Testis (tissue), 3 donors: ENCODE measurements around the gene MRPL36. TPM values are rescaled to one million over a fixed set of nuclear protein-coding genes. Genes with fewer than 3 reads are reported as not detected.
A peak's percentile ranks its signal among the peaks of the same experiment; 100 is the strongest.

Experiments used
- DNase-seq: peaks from one replicate; pipeline ENCODE4 v3.0.0-alpha.2; 2019
- H3K27ac ChIP-seq, 2 donors: fragments of 200-600 bp; sonication (generic); one replicate each; pipeline ENCODE4 v1.5.1; 2019
- H3K27me3 ChIP-seq: fragments of 200-600 bp; sonication (generic); one replicate; pipeline ENCODE4 v1.5.1; 2019
- H3K36me3 ChIP-seq: fragments of 200-600 bp; sonication (generic); one replicate; pipeline ENCODE4 v1.5.1; 2017; ENCODE audit warnings: low read depth; ENCODE audit errors: missing control alignments
- H3K4me1 ChIP-seq: fragments of 200-600 bp; sonication (generic); one replicate; pipeline ENCODE4 v1.5.1; 2019
- H3K4me3 ChIP-seq, 2 donors: fragments of 200-600 bp; sonication (generic); one replicate each; pipeline ENCODE4 v1.5.1; 2017 to 2019
- H3K9me3 ChIP-seq: fragments of 200-600 bp; sonication (generic); one replicate; pipeline ENCODE4 v1.5.1; 2017
- POLR2A ChIP-seq: fragments of 450-650 bp; IDR thresholded peaks from one replicate; pipeline ENCODE4 v1.6.1; 2017; ENCODE audit warnings: antibody characterized with exemption, mild to moderate bottlenecking, moderate library complexity
- WGBS, 2 donors: methylation state at CpG; one replicate each; pipeline ENCODE4 v1.1.5; 2018; 5-methylcytosine and 5-hydroxymethylcytosine counted together
- intact Hi-C: fragments of 100-400 bp; cut with DNase I; formaldehyde crosslinking; loops from one replicate; pipeline ENCODE4 v1.15.1; 2023; ENCODE audit warnings: low total_unique reads
- polyA plus RNA-seq: library from polyadenylated mRNA; stranded (reverse); fragments of 350-450 nt; fragmentation: Illumina TruSeq; extraction: RNeasy Lipid Tissue Mini Kit (QIAGEN cat#74804); gene quantifications from one replicate; pipeline ENCODE4 v1.2.3, GENCODE V29; 2014; ENCODE audit warnings: low read depth, low replicate concordance; ENCODE audit not compliant: insufficient read depth
- total RNA-seq, 2 donors: library from RNA; depleted of rRNA; stranded (reverse); fragments of >200 nt; gene quantifications; one replicate each; pipeline ENCODE4 v1.2.3, GENCODE V29; 2016
- TF ChIP-seq, protein P1 (sequence below), 3 experiments: fragments of 450-650 bp in 2 of 3; fragments of 200-600 bp in 1 of 3; sonication (generic) in 1 of 3; IDR thresholded peaks; one replicate each; pipeline ENCODE4 v1.5.1; 2016 to 2019; ENCODE audit warnings: antibody characterized with exemption in 3 of 3, mild to moderate bottlenecking in 2 of 3, moderate library complexity in 1 of 3

Gene MRPL36
- total and polyA plus RNA-seq, 3 donors from 2014 or later, result 60.8 to 164 (median 101) TPM

DNA sequence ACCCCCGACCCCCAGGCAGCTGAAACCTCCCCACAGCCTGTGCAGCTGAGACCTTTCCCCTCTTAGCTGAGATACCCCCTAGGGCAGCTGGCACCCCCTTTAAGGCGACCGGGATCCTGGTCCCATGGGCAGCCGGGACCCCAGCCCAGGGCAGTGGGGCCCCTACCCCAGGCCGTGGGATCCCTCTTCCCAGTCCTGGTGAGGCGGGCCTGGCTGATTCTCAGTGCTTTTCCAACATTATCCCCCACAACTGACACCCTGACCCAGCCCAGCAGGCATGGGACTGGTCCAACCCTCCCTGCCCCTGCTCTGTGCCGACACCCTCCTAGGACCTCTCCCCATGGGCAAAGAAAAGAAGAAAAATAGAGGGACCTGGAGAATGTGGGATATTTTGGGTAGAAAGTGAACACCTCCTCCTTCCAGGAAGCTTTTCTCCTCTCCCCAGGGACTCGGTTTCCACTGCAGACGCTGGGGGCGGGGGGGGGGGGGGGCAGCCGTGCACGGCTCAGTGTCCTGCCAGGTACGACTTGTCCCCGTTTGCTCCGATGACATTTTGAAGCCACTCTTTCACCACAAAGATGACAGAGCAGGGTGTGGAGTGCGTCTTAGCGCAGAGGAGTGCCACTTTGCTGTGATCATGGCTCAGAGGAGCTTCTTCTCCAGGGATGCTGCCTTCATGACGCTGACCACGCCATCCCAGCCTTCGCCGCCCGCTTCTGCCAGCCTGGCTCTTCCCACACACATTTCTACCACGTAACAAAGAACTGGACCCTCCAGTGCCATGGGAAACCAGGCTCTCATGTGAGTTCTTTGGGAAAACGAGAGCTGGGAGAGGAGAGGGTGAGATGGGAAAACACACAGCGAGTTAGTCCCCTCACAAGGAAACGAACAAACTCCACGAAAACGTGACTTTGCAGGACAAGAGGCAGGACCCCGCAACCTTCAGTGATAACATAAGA, 47.5 kb downstream of the MRPL36 start:
- intact Hi-C loops, result no loop called here
- no peak for TF ChIP-seq POLR2A
- TF ChIP-seq, protein P1, sequence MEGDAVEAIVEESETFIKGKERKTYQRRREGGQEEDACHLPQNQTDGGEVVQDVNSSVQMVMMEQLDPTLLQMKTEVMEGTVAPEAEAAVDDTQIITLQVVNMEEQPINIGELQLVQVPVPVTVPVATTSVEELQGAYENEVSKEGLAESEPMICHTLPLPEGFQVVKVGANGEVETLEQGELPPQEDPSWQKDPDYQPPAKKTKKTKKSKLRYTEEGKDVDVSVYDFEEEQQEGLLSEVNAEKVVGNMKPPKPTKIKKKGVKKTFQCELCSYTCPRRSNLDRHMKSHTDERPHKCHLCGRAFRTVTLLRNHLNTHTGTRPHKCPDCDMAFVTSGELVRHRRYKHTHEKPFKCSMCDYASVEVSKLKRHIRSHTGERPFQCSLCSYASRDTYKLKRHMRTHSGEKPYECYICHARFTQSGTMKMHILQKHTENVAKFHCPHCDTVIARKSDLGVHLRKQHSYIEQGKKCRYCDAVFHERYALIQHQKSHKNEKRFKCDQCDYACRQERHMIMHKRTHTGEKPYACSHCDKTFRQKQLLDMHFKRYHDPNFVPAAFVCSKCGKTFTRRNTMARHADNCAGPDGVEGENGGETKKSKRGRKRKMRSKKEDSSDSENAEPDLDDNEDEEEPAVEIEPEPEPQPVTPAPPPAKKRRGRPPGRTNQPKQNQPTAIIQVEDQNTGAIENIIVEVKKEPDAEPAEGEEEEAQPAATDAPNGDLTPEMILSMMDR (IDR thresholded peaks at IDR 0.05), result no peak
- 79 to 83% methylated on average over 25 to 29 of the region's 29 CpGs for WGBS, 2 donors
- DNase-seq, result peak; percentile 6
- no peak overlapping the region for H3K4me3 ChIP-seq
- no peak overlapping the region for H3K27ac ChIP-seq
- no peaks in the 10 kb centered on the region for H3K27me3 ChIP-seq
- H3K9me3 ChIP-seq, result no peaks in the 10 kb centered on the region
- no peaks in the 10 kb centered on the region for H3K36me3 ChIP-seq
- H3K4me1 ChIP-seq, result no peaks in the 10 kb centered on the region

DNA sequence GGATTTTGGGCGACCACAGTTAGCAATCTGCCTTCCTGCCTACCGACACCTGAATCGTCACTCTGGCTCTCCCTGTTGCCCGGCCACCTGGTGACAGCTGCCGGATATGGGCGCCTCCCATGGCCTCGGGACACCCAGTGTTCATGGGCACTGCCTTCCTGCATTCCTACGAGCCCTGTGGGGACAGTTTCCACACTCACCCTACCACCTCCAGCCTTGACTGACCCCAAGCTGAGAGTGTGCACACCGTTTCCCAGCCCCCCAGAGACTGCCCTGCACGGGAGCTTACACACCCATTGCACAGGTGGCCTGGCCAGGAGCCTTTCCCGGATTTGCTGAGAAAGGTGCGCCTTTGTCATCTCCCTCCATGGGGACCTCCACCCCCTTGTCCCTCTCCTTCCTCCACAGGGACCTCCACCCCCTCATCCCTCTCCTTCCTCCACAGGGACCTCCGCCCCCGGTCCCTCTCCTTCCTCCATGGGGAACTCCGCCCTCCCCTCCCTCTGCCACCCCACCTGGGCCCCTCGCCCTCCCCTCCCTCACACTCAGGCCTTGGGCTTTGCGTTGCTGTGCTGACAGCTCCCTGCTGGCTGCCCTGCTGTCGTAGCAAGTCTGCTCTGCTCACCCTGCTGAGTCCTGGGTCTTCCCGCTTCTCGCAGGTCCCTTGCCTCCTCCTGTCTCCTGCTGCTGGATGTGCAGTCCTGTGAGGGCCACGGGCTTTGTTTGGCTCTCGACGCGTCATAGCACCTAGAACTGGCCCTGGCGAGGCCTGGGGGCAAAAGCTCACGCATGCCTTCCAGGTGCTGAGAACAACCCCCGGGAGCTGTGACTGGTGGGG, 48.4 kb downstream of the MRPL36 start:
- Histone ChIP-seq H3K36me3 (no peaks in the 10 kb centered on the region), H3K4me1 (no peaks in the 10 kb centered on the region), H3K27ac (no peak overlapping the region), H3K4me3 (no peak overlapping the region), H3K27me3 (no peaks in the 10 kb centered on the region), H3K9me3 (no peaks in the 10 kb centered on the region)
- 62 to 67% methylated on average over 27 of the region's 27 CpGs for WGBS, 2 donors
- TF ChIP-seq, protein P1 (IDR thresholded peaks at IDR 0.05), result no peak
- no peak for TF ChIP-seq POLR2A
- intact Hi-C loops, result no loop called here
- DNase-seq, result peak; percentile 11

DNA sequence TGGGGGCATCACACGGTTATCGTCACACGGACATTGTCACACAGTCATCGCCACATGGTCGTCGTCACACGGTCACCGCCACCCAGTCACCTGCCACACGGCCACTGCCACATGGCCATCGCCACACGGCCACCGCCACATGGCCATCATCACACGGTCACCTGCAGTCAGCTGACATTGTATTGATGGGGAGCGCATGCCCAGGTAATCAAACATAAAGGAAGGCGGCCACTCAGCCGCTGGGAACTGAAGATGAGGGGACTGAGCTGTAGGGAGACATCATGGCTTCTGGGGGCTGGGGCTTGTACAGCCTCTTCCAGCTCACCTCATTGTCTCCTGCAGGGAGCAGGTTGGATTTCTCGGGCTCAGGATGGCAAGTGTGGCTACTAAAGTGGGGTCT, 49.2 kb downstream of the MRPL36 start:
- 89 to 95% methylated on average over 14 to 17 of the region's 17 CpGs for WGBS, 2 donors
- no peak overlapping the region for H3K27ac ChIP-seq
- intact Hi-C loops, result no loop called here
- H3K27me3 ChIP-seq, result no peaks in the 10 kb centered on the region
- no peaks in the 10 kb centered on the region for H3K9me3 ChIP-seq
- no peaks in the 10 kb centered on the region for H3K36me3 ChIP-seq
- no peaks in the 10 kb centered on the region for H3K4me1 ChIP-seq
- DNase-seq, result no peak
- H3K4me3 ChIP-seq, result no peak overlapping the region
- TF ChIP-seq, protein P1 (IDR thresholded peaks at IDR 0.05), result no peak
- TF ChIP-seq POLR2A, result no peak

DNA sequence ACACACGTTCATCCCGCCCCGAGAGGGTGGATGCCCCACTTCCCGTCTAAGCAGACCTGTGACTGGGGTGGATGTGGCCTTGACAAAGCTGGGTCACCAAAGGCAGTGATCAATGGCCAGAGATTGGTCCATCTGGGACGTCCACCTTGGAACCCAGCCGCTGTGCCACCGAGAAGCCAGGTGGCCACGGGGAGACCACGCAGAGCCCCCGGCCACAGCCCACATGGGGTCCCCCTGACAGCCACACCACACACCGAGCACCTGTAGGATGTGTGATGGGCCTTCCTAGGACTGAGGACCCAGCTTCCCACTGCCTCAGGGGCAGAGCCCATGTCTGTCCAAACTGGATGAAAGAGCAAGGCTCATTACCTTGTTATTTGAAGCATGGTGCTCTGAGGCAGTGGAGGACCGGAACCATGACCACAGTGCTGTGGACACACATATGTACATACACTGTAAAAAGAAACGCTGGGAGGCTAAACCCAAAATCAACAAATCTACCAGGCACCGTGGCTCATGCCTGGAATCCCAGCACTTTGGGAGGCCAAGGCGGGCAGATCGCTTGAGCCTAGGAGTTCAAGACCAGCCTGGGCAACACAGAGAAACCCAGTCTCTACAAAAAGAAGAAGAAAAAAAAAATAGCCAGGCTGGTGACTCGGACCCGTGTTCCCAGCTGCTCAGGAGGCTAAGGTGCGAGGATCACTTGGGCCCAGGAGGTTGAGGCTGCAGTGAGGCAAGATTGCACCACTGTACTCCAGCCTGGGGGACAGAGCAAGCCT, 50.1 kb downstream of the MRPL36 start:
- Histone ChIP-seq H3K4me3 (no peak overlapping the region), H3K36me3 (no peaks in the 10 kb centered on the region), H3K27ac (no peak overlapping the region), H3K4me1 (no peaks in the 10 kb centered on the region), H3K9me3 (no peaks in the 10 kb centered on the region), H3K27me3 (no peaks in the 10 kb centered on the region)
- 90 to 94% methylated on average over 13 to 19 of the region's 19 CpGs for WGBS, 2 donors
- no peak for DNase-seq
- TF ChIP-seq POLR2A, result no peak
- TF ChIP-seq, protein P1 (IDR thresholded peaks at IDR 0.05), result no peak
- intact Hi-C loops, result no loop called here
